CD4-positive, alpha-beta T cell (primary cell): ENCODE measurements around the gene PREP. TPM values are rescaled to one million over a fixed set of nuclear protein-coding genes. Genes with fewer than 3 reads are reported as not detected.

ENCODE experiments used
- ATAC-seq: fragments of 200-7000 bp; cut with Tn5 transposase; one replicate; pipeline ENCODE4 v1.10.0; 2022; ENCODE audit warnings: mild to moderate bottlenecking; ENCODE audit not compliant: poor library complexity
- CTCF ChIA-PET: fragments of 350-600 bp; sonication (Branson Sonifier 250); formaldehyde crosslinking; loops from one replicate; lab custom pipeline; 2021; ENCODE audit warnings: antibody characterized with exemption, inconsistent platforms; lab: Charles Lee
- POLR2A ChIA-PET: fragments of 350-600 bp; sonication (Branson Sonifier 250); formaldehyde crosslinking; loops from one replicate; lab custom pipeline; 2021; ENCODE audit warnings: antibody characterized with exemption, inconsistent platforms; lab: Charles Lee
- DNase-seq, 14 experiments: peaks; one replicate each; pipeline ENCODE4 v3.0.0-alpha.2; 2013 to 2020; ENCODE audit warnings: mixed read lengths in 2 of 14
- H3K27ac ChIP-seq, 2 donors: one replicate each; pipeline versions ENCODE4 v1.5.1 to v1.7.0; 2013; ENCODE audit warnings: low read length in 2 of 2, low read depth in 1 of 2, mild to moderate bottlenecking in 1 of 2
- H3K27me3 ChIP-seq, 2 experiments: 1 replicate in 1 of 2; 2 replicates in 1 of 2; pipeline versions ENCODE4 v1.6.1 to v1.7.0; 2013; ENCODE audit warnings: low read length in 2 of 2, control low read depth in 1 of 2, mild to moderate bottlenecking in 1 of 2, moderate library complexity in 1 of 2; ENCODE audit not compliant: insufficient read depth in 2 of 2, control insufficient read depth in 1 of 2
- H3K36me3 ChIP-seq: one replicate; pipeline ENCODE4 v1.6.1; 2013; ENCODE audit warnings: low read length, control low read depth; ENCODE audit not compliant: insufficient read depth
- H3K4me1 ChIP-seq: one replicate; pipeline ENCODE4 v1.6.1; 2013; ENCODE audit warnings: low read length, control low read depth; ENCODE audit not compliant: insufficient read depth
- H3K4me3 ChIP-seq: one replicate; pipeline ENCODE4 v1.5.1; 2013; ENCODE audit warnings: mild to moderate bottlenecking, low read length, moderate library complexity
- H3K9me3 ChIP-seq, 2 experiments: 1 replicate in 1 of 2; 2 replicates in 1 of 2; pipeline versions ENCODE4 v1.6.1 to v1.7.0; 2013; ENCODE audit warnings: low read length in 2 of 2, mild to moderate bottlenecking in 2 of 2, control low read depth in 1 of 2, moderate library complexity in 1 of 2; ENCODE audit not compliant: control insufficient read depth in 1 of 2, insufficient read depth in 1 of 2
- H3K27ac Mint-ChIP-seq: one replicate; pipeline ENCODE4 v1.8.0; 2020; ENCODE audit warnings: mixed read lengths
- H3K27me3 Mint-ChIP-seq: one replicate; pipeline ENCODE4 v1.8.0; 2021; ENCODE audit warnings: mixed read lengths
- H3K36me3 Mint-ChIP-seq: one replicate; pipeline ENCODE4 v1.8.0; 2021; ENCODE audit warnings: low read depth, mixed read lengths
- H3K4me1 Mint-ChIP-seq: one replicate; pipeline ENCODE4 v1.8.0; 2021; ENCODE audit warnings: low read depth, mixed read lengths
- H3K4me3 Mint-ChIP-seq: one replicate; pipeline ENCODE4 v1.8.0; 2020; ENCODE audit warnings: mild to moderate bottlenecking, mixed read lengths
- H3K9me3 Mint-ChIP-seq: one replicate; pipeline ENCODE4 v1.8.0; 2020; ENCODE audit warnings: mixed read lengths
- CTCF ChIP-seq: fragments of 200-600 bp; IDR thresholded peaks from one replicate; pipeline ENCODE4 v1.8.0; 2022; ENCODE audit warnings: antibody characterized with exemption, mild to moderate bottlenecking
- intact Hi-C, 2 experiments: fragments of 100-400 bp; cut with DNase I in 1 of 2; cut with micrococcal nuclease in 1 of 2; formaldehyde crosslinking; loops; one replicate each; pipeline versions ENCODE4 v1.15.1 to v1.9.0; 2023 to 2025; cut with DNase I, micrococcal nuclease
- total RNA-seq, 174 experiments: library from RNA in 2 of 174; stranded (reverse) in 2 of 174; gene quantifications; one replicate each; pipeline ENCODE4 v1.2.3 and lab custom pipeline; 2021 to 2026

The PREP gene
- total RNA-seq, 2 experiments from 2014 or later, result 14.9 to 15.6 TPM

GRCh38 chr6:105313211-105313610, 89.7 kb downstream of the PREP start:
- ChIA-PET POLR2A (no interaction called here), CTCF (no interaction called here)
- no peaks in the 10 kb centered on the region for H3K9me3 ChIP-seq
- peaks cover 54% of the 10 kb centered on the region for H3K36me3 ChIP-seq
- no peaks in the 10 kb centered on the region for H3K4me1 ChIP-seq
- H3K27ac ChIP-seq, result no peak overlapping the region
- no peak overlapping the region for H3K4me3 ChIP-seq
- no peak for TF ChIP-seq CTCF
- no peak for DNase-seq
- Mint-ChIP-seq H3K9me3 (no peaks in the 10 kb centered on the region), H3K27me3 (no peaks in the 10 kb centered on the region), H3K27ac (no peak overlapping the region), H3K4me3 (no peak overlapping the region), H3K4me1 (no peaks in the 10 kb centered on the region), H3K36me3 (peaks cover 36% of the 10 kb centered on the region)
- no peak for ATAC-seq
- intact Hi-C loops, result no loop called here
- H3K27me3 ChIP-seq, result no peaks in the 10 kb centered on the region

GRCh38 chr6:105310947-105311346, 91.9 kb downstream of the PREP start:
- Histone ChIP-seq H3K4me1 (no peaks in the 10 kb centered on the region), H3K9me3 (no peaks in the 10 kb centered on the region), H3K27ac (no peak overlapping the region), H3K27me3 (no peaks in the 10 kb centered on the region), H3K4me3 (no peak overlapping the region), H3K36me3 (peaks cover 43% of the 10 kb centered on the region)
- Mint-ChIP-seq H3K4me1 (no peaks in the 10 kb centered on the region), H3K9me3 (no peaks in the 10 kb centered on the region), H3K4me3 (no peak overlapping the region), H3K27ac (no peak overlapping the region), H3K36me3 (peaks cover 24% of the 10 kb centered on the region), H3K27me3 (no peaks in the 10 kb centered on the region)
- intact Hi-C loops, result no loop called here
- ChIA-PET POLR2A (no interaction called here), CTCF (no interaction called here)
- TF ChIP-seq CTCF, result no peak
- ATAC-seq, result no peak
- no peak for DNase-seq

GRCh38 chr6:105310371-105310770, 92.5 kb downstream of the PREP start:
- H3K4me1 ChIP-seq, result no peaks in the 10 kb centered on the region
- no peaks in the 10 kb centered on the region for H3K9me3 ChIP-seq
- ATAC-seq, result no peak
- Mint-ChIP-seq H3K4me3 (no peak overlapping the region), H3K36me3 (peaks cover 21% of the 10 kb centered on the region), H3K27me3 (no peaks in the 10 kb centered on the region), H3K9me3 (no peaks in the 10 kb centered on the region), H3K27ac (no peak overlapping the region), H3K4me1 (no peaks in the 10 kb centered on the region)
- intact Hi-C loops, result no loop called here
- no peak overlapping the region for H3K4me3 ChIP-seq
- no peak overlapping the region for H3K27ac ChIP-seq
- H3K27me3 ChIP-seq, result no peaks in the 10 kb centered on the region
- ChIA-PET CTCF (interaction anchor here (1.1 kb wide), 1 partner anchor 8 kb away, joined by 3 read pairs; no protein-coding TSS in a partner anchor), POLR2A (no interaction called here)
- no peak for DNase-seq
- no peak for TF ChIP-seq CTCF
- H3K36me3 ChIP-seq, result peaks cover 39% of the 10 kb centered on the region
